GM23338 (cell line): ENCODE measurements around the gene PTPRE. TPM values are rescaled to one million over a fixed set of nuclear protein-coding genes. Genes with fewer than 3 reads are reported as not detected.

Experiments
- ATAC-seq: fragments of 200-7000 bp; cut with Tn5 transposase; 3 replicates; pipeline ENCODE4 v1.9.1; 2020
- DNase-seq: peaks from one replicate; pipeline ENCODE4 v3.0.0-alpha.2; 2015; ENCODE audit warnings: low spot score
- H2AFZ ChIP-seq: fragments of 200-600 bp; sonication (generic); 2 replicates; pipeline ENCODE4 v1.8.0; 2016; ENCODE audit warnings: antibody characterized with exemption, mild to moderate bottlenecking, moderate library complexity
- H3F3A ChIP-seq: fragments of 200-600 bp; sonication (generic); replicated peaks from 2 replicates; pipeline ENCODE4 v1.8.0; 2017; ENCODE audit warnings: antibody characterized with exemption, mixed run types, low read depth
- H3K27ac ChIP-seq: fragments of 200-600 bp; sonication (generic); 2 replicates; pipeline ENCODE4 v1.6.1; 2016; ENCODE audit warnings: low read depth
- H3K27me3 ChIP-seq: fragments of 200-600 bp; sonication (generic); 2 replicates; pipeline ENCODE4 v1.8.0; 2016; ENCODE audit warnings: mild to moderate bottlenecking, mixed run types, moderate library complexity; ENCODE audit not compliant: insufficient read depth
- H3K36me3 ChIP-seq: fragments of 200-600 bp; sonication (generic); 2 replicates; pipeline ENCODE4 v1.8.0; 2016; ENCODE audit warnings: mild to moderate bottlenecking; ENCODE audit not compliant: insufficient read depth
- H3K4me1 ChIP-seq: fragments of 200-600 bp; sonication (generic); 2 replicates; pipeline ENCODE4 v1.8.0; 2016; ENCODE audit warnings: mild to moderate bottlenecking, moderate library complexity; ENCODE audit not compliant: insufficient read depth
- H3K4me2 ChIP-seq: fragments of 200-600 bp; sonication (generic); 2 replicates; pipeline ENCODE4 v1.7.1; 2017; ENCODE audit warnings: mixed run types
- H3K4me3 ChIP-seq: fragments of 200-600 bp; sonication (generic); 2 replicates; pipeline ENCODE4 v1.6.1; 2016; ENCODE audit warnings: mixed run types
- H3K79me2 ChIP-seq: fragments of 200-600 bp; sonication (generic); replicated peaks from 2 replicates; pipeline ENCODE4 v1.8.0; 2017; ENCODE audit warnings: mild to moderate bottlenecking; ENCODE audit not compliant: insufficient read depth
- H3K9me2 ChIP-seq: fragments of 200-600 bp; sonication (generic); 2 replicates; pipeline ENCODE4 v1.8.0; 2017; ENCODE audit not compliant: insufficient read depth
- H4K20me1 ChIP-seq: fragments of 200-600 bp; sonication (generic); replicated peaks from 2 replicates; pipeline ENCODE4 v1.8.0; 2017; ENCODE audit warnings: mild to moderate bottlenecking; ENCODE audit not compliant: insufficient read depth
- H3K27ac Mint-ChIP-seq: 2 replicates; pipeline ENCODE4 v1.8.0; 2020; ENCODE audit warnings: inconsistent platforms, mild to moderate bottlenecking, moderate library complexity, mixed read lengths
- H3K27me3 Mint-ChIP-seq: 3 replicates; pipeline ENCODE4 v1.8.0; 2022; ENCODE audit warnings: low read depth, mild to moderate bottlenecking, moderate library complexity, mixed read lengths, inconsistent platforms; ENCODE audit not compliant: insufficient read depth, poor library complexity
- H3K36me3 Mint-ChIP-seq: 3 replicates; pipeline ENCODE4 v1.8.0; 2021; ENCODE audit warnings: low read depth, mild to moderate bottlenecking, inconsistent platforms, moderate library complexity, mixed read lengths
- H3K4me1 Mint-ChIP-seq: 3 replicates; pipeline ENCODE4 v1.8.0; 2020; ENCODE audit warnings: mild to moderate bottlenecking, inconsistent platforms, mixed read lengths
- H3K4me3 Mint-ChIP-seq: 3 replicates; pipeline ENCODE4 v1.8.0; 2021; ENCODE audit warnings: moderate library complexity, mild to moderate bottlenecking, inconsistent platforms, mixed read lengths
- H3K9me3 Mint-ChIP-seq: 3 replicates; pipeline ENCODE4 v1.8.0; 2020; ENCODE audit warnings: moderate library complexity, mild to moderate bottlenecking, inconsistent platforms, mixed read lengths
- CREB1 ChIP-seq: fragments of 250-450 bp; sonication (Bioruptor Pico); IDR thresholded peaks from 2 replicates; pipeline ENCODE4 v1.5.0; 2020; ENCODE audit warnings: low read depth, mild to moderate bottlenecking, moderate library complexity
- CTCF ChIP-seq, 2 experiments: fragments of 200-600 bp in 1 of 2; sonication (generic) in 1 of 2; conservative IDR thresholded peaks; 2 replicates each; pipeline versions ENCODE4 v1.5.1 to v1.6.1; 2016 to 2017; ENCODE audit warnings: antibody characterized with exemption in 2 of 2, low read depth in 2 of 2, mild to moderate bottlenecking in 2 of 2, moderate library complexity in 1 of 2
- ETS1 ChIP-seq: IDR thresholded peaks from 2 replicates; pipeline ENCODE4 v1.6.1; 2016; ENCODE audit warnings: antibody characterized with exemption
- EZH2 ChIP-seq: fragments of 200-600 bp; sonication (generic); IDR thresholded peaks from one replicate; pipeline ENCODE4 v1.8.0; 2017; ENCODE audit warnings: antibody characterized with exemption, mild to moderate bottlenecking, low read depth; ENCODE audit not compliant: unreplicated experiment
- JUNB ChIP-seq: IDR thresholded peaks from one replicate; pipeline ENCODE4 v1.6.1; 2016; ENCODE audit warnings: antibody characterized with exemption; ENCODE audit not compliant: unreplicated experiment
- NANOG ChIP-seq: IDR thresholded peaks from 2 replicates; pipeline ENCODE4 v1.6.1; 2016; ENCODE audit warnings: antibody characterized with exemption, borderline replicate concordance
- POLR2AphosphoS5 ChIP-seq: IDR thresholded peaks from 2 replicates; pipeline ENCODE4 v1.6.1; 2016; ENCODE audit warnings: antibody characterized with exemption, low read depth
- REST ChIP-seq: IDR thresholded peaks from one replicate; pipeline ENCODE4 v1.6.1; 2018; ENCODE audit warnings: antibody characterized with exemption; ENCODE audit not compliant: unreplicated experiment
- STAT1 ChIP-seq: IDR thresholded peaks from one replicate; pipeline ENCODE4 v1.6.1; 2016; ENCODE audit warnings: antibody characterized with exemption; ENCODE audit not compliant: unreplicated experiment
- ZNF114 ChIP-seq: fragments of 250-450 bp; sonication (Bioruptor Pico); IDR thresholded peaks from 2 replicates; pipeline ENCODE4 v1.5.0; 2020; ENCODE audit warnings: mild to moderate bottlenecking, moderate library complexity
- ZNF331 ChIP-seq: fragments of 250-450 bp; sonication (Bioruptor Pico); IDR thresholded peaks from 2 replicates; pipeline ENCODE4 v1.5.0; 2020; ENCODE audit warnings: low read depth, mild to moderate bottlenecking, moderate library complexity
- polyA plus RNA-seq: library from polyadenylated mRNA; unstranded; fragments of >200 nt; fragmentation: Nextera tagmentation; extraction: Ambion mirVana; gene quantifications from 2 replicates; pipeline ENCODE4 v1.2.1, GENCODE V29; 2016
- total RNA-seq: library from RNA; depleted of rRNA; stranded (reverse); fragments of >200 nt; shearing (Covaris generic); gene quantifications from 2 replicates; pipeline ENCODE4 v1.2.3, GENCODE V29; 2014
- TF ChIP-seq, protein P1 (sequence below): fragments of 250-450 bp; sonication (Bioruptor Pico); IDR thresholded peaks from 2 replicates; pipeline ENCODE4 v1.5.0; 2020; ENCODE audit warnings: mild to moderate bottlenecking, moderate library complexity

PTPRE gene
- total and polyA plus RNA-seq, 2 experiments from 2014 or later = 0.34 to 0.42 TPM

DNA sequence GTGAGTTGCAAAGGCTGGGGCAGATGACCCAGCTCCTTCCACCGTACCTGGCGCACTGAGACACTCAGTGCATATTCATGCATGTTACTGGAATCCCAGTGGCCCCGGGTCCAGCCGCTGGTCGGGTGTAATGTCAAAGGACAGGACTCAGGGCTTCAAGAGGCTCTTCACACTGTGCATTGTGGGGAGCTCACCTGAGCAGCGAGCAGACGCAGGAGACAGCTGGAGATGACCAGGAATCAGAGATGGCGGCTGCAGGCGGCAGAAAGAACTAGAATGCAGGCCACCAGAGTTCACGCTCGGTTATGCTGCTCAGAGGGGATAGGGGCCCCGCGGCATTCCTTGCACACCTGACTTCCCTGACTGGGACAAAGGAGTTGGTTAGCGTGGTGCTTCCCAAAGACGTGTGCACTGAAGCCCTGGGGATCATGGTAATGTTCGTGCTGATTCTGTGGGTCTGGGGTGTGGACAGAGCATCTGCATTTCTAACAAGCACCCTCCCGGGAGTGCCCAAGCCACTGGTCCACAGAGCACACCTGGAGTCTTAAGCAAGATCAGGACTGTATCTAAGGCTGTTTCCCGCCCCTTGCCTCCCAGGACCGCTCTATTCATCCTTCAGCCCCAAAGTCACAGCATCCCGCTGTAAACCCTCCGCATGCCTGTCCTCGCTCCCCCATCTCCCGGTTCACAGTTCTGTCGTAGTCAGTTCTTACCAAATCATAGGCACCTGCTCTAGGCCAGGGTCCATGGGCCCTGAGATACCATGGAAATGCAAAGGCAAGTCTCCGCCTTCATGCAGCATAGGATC is 148.4 kb downstream of the PTPRE start:
- Histone ChIP-seq H3F3A (no peaks in the 10 kb centered on the region), H3K4me1 (no peaks in the 10 kb centered on the region), H2AFZ (no peak overlapping the region), H3K79me2 (no peaks in the 10 kb centered on the region), H3K27ac (no peak overlapping the region), H3K4me2 (no peak overlapping the region), H3K36me3 (no peaks in the 10 kb centered on the region), H3K27me3 (no peaks in the 10 kb centered on the region), H3K4me3 (no peak overlapping the region), H4K20me1 (no peaks in the 10 kb centered on the region), H3K9me2 (no peaks in the 10 kb centered on the region)
- Mint-ChIP-seq H3K36me3 (no peaks in the 10 kb centered on the region), H3K27ac (no peak overlapping the region; the same call in 1 of the 2 replicates), H3K27me3 (peaks cover 3% of the 10 kb centered on the region), H3K9me3 (no peaks in the 10 kb centered on the region), H3K4me3 (no peak overlapping the region), H3K4me1 (no peaks in the 10 kb centered on the region; the same call in 1 of the 3 replicates)
- ATAC-seq (no peak), DNase-seq (no peak)
- TF ChIP-seq STAT1 = no peak
- TF ChIP-seq EZH2 = no peak
- no peak for TF ChIP-seq CREB1
- no peak for TF ChIP-seq ETS1
- no peak for TF ChIP-seq POLR2AphosphoS5
- no peak for TF ChIP-seq ZNF331 (CRISPR knock-in tag)
- TF ChIP-seq, protein P1, sequence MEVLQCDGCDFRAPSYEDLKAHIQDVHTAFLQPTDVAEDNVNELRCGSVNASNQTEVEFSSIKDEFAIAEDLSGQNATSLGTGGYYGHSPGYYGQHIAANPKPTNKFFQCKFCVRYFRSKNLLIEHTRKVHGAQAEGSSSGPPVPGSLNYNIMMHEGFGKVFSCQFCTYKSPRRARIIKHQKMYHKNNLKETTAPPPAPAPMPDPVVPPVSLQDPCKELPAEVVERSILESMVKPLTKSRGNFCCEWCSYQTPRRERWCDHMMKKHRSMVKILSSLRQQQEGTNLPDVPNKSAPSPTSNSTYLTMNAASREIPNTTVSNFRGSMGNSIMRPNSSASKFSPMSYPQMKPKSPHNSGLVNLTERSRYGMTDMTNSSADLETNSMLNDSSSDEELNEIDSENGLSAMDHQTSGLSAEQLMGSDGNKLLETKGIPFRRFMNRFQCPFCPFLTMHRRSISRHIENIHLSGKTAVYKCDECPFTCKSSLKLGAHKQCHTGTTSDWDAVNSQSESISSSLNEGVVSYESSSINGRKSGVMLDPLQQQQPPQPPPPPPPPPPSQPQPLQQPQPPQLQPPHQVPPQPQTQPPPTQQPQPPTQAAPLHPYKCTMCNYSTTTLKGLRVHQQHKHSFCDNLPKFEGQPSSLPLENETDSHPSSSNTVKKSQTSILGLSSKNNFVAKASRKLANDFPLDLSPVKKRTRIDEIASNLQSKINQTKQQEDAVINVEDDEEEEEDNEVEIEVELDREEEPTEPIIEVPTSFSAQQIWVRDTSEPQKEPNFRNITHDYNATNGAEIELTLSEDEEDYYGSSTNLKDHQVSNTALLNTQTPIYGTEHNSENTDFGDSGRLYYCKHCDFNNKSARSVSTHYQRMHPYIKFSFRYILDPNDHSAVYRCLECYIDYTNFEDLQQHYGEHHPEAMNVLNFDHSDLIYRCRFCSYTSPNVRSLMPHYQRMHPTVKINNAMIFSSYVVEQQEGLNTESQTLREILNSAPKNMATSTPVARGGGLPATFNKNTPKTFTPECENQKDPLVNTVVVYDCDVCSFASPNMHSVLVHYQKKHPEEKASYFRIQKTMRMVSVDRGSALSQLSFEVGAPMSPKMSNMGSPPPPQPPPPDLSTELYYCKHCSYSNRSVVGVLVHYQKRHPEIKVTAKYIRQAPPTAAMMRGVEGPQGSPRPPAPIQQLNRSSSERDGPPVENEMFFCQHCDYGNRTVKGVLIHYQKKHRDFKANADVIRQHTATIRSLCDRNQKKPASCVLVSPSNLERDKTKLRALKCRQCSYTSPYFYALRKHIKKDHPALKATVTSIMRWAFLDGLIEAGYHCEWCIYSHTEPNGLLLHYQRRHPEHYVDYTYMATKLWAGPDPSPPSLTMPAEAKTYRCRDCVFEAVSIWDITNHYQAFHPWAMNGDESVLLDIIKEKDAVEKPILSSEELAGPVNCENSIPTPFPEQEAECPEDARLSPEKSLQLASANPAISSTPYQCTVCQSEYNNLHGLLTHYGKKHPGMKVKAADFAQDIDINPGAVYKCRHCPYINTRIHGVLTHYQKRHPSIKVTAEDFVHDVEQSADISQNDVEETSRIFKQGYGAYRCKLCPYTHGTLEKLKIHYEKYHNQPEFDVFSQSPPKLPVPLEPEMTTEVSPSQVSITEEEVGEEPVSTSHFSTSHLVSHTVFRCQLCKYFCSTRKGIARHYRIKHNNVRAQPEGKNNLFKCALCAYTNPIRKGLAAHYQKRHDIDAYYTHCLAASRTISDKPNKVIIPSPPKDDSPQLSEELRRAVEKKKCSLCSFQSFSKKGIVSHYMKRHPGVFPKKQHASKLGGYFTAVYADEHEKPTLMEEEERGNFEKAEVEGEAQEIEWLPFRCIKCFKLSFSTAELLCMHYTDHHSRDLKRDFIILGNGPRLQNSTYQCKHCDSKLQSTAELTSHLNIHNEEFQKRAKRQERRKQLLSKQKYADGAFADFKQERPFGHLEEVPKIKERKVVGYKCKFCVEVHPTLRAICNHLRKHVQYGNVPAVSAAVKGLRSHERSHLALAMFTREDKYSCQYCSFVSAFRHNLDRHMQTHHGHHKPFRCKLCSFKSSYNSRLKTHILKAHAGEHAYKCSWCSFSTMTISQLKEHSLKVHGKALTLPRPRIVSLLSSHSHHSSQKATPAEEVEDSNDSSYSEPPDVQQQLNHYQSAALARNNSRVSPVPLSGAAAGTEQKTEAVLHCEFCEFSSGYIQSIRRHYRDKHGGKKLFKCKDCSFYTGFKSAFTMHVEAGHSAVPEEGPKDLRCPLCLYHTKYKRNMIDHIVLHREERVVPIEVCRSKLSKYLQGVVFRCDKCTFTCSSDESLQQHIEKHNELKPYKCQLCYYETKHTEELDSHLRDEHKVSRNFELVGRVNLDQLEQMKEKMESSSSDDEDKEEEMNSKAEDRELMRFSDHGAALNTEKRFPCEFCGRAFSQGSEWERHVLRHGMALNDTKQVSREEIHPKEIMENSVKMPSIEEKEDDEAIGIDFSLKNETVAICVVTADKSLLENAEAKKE (CRISPR knock-in tag) = no peak
- TF ChIP-seq REST = no peak
- TF ChIP-seq CTCF (conservative IDR thresholded peaks at IDR 0.05; ENCODE audit: low read depth in 2 of 2) = no peak
- no peak for TF ChIP-seq JUNB
- TF ChIP-seq NANOG = no peak
- TF ChIP-seq ZNF114 (CRISPR knock-in tag) = no peak
